H1 (cell line): ENCODE data around the gene GFI1B. TPM values are rescaled to one million over a fixed set of nuclear protein-coding genes. Genes with fewer than 3 reads are reported as not detected.

Experiments
- ASH2L ChIP-seq: fragments of 200-600, 300-600 bp; sonication (generic); IDR thresholded peaks from one replicate; pipeline ENCODE4 v1.7.1; 2017; ENCODE audit warnings: low read length
- CHD1 ChIP-seq: IDR thresholded peaks from 2 replicates; pipeline ENCODE4 v1.6.1; 2012; ENCODE audit warnings: low read depth, low read length, improper control_type of control experiment
- CHD2 ChIP-seq: IDR thresholded peaks from 2 replicates; pipeline ENCODE4 v1.6.1; 2012; ENCODE audit warnings: low read length, improper control_type of control experiment
- CHD7 ChIP-seq: fragments of 300-600 bp; sonication (generic); IDR thresholded peaks from 2 replicates; pipeline ENCODE4 v1.7.1; 2012; ENCODE audit warnings: low read length, moderate library complexity, mild to moderate bottlenecking, inconsistent platforms; ENCODE audit not compliant: insufficient replicate concordance
- JUN ChIP-seq: IDR thresholded peaks from 2 replicates; pipeline ENCODE4 v1.6.1; 2011; ENCODE audit warnings: low read depth, mild to moderate bottlenecking, improper control_type of control experiment, low read length
- JUND ChIP-seq: IDR thresholded peaks from 2 replicates; pipeline ENCODE4 v1.6.1; 2011; ENCODE audit warnings: mild to moderate bottlenecking, improper control_type of control experiment, low read length
- KDM1A ChIP-seq: fragments of 200-600, 300-600 bp; sonication (generic); IDR thresholded peaks from 2 replicates; pipeline ENCODE4 v1.7.1; 2016; ENCODE audit warnings: mild to moderate bottlenecking, low read length, borderline replicate concordance
- POLR2A ChIP-seq, 2 experiments: IDR thresholded peaks; 1 replicate in 1 of 2; 2 replicates in 1 of 2; pipeline ENCODE4 v1.6.1; 2011; ENCODE audit warnings: low read depth in 2 of 2, low read length in 2 of 2, mild to moderate bottlenecking in 2 of 2; ENCODE audit errors: control extremely low read depth in 1 of 2
- SAP30 ChIP-seq: fragments of 300-600 bp; sonication (generic); IDR thresholded peaks from 2 replicates; pipeline ENCODE4 v1.7.1; 2012; ENCODE audit warnings: low read length, moderate library complexity, mild to moderate bottlenecking, inconsistent platforms; ENCODE audit not compliant: insufficient read depth, insufficient replicate concordance
- polyA plus RNA-seq, 7 experiments: library from polyadenylated mRNA; depleted of rRNA in 3 of 7; stranded (reverse) in 5 of 7; unstranded in 2 of 7; fragments of >200 nt in 5 of 7; fragments of 200-250 nt in 2 of 7; gene quantifications; 1 replicate in 5 of 7; 2 replicates in 1 of 7; 4 replicates in 1 of 7; pipeline versions ENCODE4 v1.2.1 to v1.2.3, GENCODE V29; 2011 to 2013; ENCODE audit warnings: missing spikeins in 2 of 7, mixed read lengths in 2 of 7
- total RNA-seq: library from RNA; stranded (reverse); fragmentation: NEBNext Ultra II Directional; extraction: Animal tissue kit (Norgen Biotek cat#: 25700); gene quantifications from 2 replicates; pipeline ENCODE4 v1.2.1, GENCODE V29; 2021
- TF ChIP-seq, protein P1 (sequence below): IDR thresholded peaks from 2 replicates; pipeline ENCODE4 v1.6.1; 2011; ENCODE audit warnings: low read depth, mild to moderate bottlenecking, low read length; ENCODE audit not compliant: insufficient read depth

Gene GFI1B
- total and polyA plus RNA-seq, 2 of the 8 experiments (the other 6 are each of a cell fraction or from before 2014, with no cell fraction given) = 0.09 to 0.11 TPM

DNA sequence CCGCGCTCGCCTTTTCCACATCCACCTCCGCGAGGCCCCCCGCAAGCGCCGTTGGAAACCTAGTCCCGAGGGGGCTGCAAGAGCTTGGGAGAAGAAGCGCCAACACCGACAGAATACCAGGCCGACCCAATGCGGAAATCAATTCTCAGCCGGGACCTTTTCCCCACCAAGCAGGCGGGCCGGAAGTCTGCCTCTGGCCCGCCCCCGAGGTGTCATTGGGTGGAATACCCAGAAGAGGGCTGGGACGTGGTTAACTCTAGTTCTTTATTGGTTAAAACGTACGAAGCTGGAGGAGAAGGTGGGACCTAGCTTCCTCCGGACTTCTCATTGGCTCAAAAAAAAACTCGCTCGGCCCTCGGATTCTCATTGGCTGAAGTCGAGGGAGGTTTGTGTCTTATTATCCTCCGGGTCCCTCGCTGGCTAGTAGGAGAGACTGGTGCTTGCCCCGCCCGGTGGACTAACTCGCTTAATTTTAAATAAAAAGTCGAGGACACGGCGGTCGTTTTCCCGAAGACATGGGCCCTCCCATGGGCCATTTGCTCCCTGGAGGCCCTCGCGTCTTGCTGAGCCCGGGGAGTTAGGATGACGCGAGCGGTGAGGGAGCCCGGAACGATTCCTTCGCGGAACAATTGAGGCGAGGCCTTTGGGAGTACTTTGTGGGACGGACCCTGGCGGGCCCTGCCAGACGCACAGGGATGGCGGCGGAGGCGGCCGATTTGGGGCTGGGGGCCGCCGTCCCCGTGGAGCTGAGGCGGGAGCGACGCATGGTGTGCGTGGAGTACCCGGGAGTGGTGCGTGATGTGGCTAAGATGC lies 52.0 kb downstream of the GFI1B start, which contains the start of gene GTF3C5 (continued):
- TF ChIP-seq, protein P1, sequence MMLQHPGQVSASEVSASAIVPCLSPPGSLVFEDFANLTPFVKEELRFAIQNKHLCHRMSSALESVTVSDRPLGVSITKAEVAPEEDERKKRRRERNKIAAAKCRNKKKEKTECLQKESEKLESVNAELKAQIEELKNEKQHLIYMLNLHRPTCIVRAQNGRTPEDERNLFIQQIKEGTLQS = no peak
- TF ChIP-seq CHD7 (no peak), JUN (no peak), ASH2L (peak; percentile 96), KDM1A (no peak), CHD2 (peak; percentile 48; the same call in 1 of the 2 replicates), POLR2A (IDR thresholded peaks at IDR 0.05; ENCODE audit: control extremely low read depth in 1 of 2, low read depth in 2 of 2, low read length in 2 of 2) (peak; percentile 61 to 72; a peak in 2 of 3 replicates), JUND (peak; percentile 71), SAP30 (no peak), CHD1 (no peak)
